SU-DHL-6 (cell line): ENCODE measurements around the gene NOD1.

Source experiments
- EZH2phosphoT487 ChIP-seq: fragments of 200-600 bp; sonication (generic), shearing (Covaris generic); conservative IDR thresholded peaks from 2 replicates; pipeline ENCODE4 v1.6.1; 2018; ENCODE audit warnings: mild to moderate bottlenecking, antibody characterized with exemption, low read length, moderate library complexity, mixed read lengths
- TF ChIP-seq, protein P1 (sequence below): fragments of 200-600 bp; sonication (generic); IDR thresholded peaks from one replicate; pipeline ENCODE4 v1.5.1; 2017; ENCODE audit warnings: antibody characterized with exemption, mild to moderate bottlenecking, low read length, moderate library complexity; ENCODE audit not compliant: insufficient read depth, poor library complexity, severe bottlenecking

DNA sequence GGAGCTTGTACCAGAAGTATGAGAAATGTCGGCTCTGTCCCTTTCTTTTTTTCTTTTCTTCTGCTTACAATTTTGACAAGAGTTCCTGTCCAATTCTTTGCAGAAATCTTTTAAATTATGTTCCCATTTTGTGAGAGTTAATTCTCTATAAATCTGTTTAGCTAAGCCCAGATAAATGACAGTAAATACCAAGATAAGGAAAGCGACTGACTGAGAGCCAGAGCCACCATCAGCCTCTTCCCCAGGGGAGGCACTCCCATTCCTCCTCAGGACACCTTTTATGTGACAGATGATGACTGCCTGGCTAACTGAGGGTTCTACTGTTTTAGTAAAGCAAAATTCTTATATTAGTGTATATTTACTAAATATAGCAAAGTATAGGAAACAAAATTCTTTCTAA lies 32.9 kb upstream of the NOD1 start:
- TF ChIP-seq, protein P1, sequence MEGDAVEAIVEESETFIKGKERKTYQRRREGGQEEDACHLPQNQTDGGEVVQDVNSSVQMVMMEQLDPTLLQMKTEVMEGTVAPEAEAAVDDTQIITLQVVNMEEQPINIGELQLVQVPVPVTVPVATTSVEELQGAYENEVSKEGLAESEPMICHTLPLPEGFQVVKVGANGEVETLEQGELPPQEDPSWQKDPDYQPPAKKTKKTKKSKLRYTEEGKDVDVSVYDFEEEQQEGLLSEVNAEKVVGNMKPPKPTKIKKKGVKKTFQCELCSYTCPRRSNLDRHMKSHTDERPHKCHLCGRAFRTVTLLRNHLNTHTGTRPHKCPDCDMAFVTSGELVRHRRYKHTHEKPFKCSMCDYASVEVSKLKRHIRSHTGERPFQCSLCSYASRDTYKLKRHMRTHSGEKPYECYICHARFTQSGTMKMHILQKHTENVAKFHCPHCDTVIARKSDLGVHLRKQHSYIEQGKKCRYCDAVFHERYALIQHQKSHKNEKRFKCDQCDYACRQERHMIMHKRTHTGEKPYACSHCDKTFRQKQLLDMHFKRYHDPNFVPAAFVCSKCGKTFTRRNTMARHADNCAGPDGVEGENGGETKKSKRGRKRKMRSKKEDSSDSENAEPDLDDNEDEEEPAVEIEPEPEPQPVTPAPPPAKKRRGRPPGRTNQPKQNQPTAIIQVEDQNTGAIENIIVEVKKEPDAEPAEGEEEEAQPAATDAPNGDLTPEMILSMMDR, result no peak
- no peak for TF ChIP-seq EZH2phosphoT487
